ENCODE results near the gene TMEM54.
"Not testable (repeated sequence)": the region's sequence is repeated elsewhere in the genome, so short reads cannot be mapped to it uniquely, and the experiment has no call there.

TMEM54 gene

DNA sequence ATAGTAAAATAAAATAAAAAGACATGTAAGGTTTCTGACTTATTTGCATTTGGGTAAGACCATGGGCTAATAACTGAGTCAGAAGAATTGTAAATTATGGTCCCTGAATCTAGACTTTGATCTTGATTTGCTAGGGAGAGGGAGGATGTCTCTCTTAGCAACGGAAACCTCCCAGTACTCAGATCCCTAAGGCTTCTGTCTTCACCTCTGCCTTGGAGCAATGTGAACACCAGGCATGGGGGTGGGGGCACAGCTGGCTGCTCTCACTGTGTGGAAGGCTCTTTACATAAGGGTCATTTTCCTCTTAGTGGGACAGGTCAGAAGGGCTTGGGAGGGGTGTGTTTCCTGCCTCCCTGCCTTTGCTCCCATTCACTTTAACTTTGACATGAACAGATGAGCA lies 17.0 kb upstream of the TMEM54 start:
- DNase-seq, result no peak

DNA sequence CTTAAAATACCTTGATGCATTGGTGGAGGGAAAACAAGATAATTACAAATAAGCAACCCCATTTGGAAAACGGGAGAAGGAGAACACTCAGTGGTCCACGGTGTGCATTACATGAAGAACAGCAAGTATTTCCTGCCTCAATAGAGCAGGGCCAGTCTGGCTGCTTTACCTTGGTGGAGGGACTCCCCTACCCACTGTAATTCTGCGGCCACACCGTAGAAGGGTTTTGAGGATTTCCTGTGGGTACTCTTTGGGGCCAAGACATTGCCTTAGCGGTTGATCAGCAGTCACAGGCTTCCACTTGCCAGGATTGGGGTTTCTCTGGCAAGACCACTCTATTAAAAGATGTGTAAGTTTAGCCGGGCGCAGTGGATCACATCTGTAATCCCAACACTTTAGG lies 16.3 kb upstream of the TMEM54 start:
- DNase-seq, result no peak

DNA sequence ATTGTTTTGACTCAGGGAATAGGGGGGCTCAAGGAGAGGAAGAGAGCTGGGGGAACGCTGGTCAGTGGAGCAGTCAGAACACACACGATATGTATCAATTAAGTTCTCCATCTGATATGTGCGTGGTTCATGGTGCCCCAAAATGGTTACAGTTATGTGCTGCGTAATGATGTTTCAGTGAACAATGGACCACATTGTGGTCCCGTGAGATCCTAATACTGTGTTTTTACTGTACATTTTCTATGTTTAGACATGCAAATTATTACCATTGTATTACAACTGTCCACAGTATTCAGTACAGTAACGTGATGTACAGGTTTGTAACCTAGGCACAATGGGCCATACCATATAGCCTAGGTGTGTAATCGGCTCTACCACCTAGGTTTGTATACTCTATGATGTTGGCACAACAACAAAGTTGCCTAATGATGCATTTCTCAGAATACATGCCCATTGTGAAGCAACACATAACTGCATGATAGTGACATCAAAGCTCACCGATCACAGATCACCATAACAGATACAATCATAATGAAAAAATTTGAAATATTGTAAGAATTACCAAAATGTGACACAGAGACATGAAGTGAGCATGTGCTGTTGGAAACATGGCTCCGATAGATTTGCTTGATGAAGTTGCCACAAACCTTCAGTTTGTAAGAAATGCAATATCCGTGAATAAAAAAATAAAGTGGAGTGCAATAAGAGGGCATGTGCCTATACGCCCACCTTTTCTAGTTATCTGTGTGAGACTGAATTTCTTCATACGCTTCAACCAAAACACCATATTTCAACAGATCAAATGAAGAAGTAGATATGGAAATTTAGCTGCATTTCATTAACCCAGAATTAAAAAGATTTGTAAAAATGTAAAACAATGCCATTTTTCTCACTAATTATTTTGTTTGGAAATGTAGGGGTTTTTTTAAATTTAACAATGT lies 14.8 kb upstream of the TMEM54 start:
- DNase-seq, result no peak

DNA sequence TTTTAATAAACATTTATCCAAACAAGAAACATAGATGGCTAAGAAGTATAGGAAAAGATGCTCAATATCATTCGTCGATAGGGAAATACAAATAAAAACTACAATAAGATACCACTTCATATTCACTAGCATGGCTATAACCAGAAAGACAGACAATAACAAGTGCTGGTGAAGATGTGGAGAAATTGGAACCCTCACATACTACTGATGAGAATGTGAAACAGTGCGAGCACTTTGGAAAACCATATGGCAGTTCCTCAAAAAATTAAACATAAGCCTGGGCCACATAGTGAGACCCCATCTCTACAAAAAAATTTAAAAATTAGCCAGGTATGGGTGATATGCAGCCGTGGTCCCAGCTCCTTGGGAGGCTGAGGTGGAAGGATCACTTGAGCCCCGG lies 9.1 kb upstream of the TMEM54 start:
- DNase-seq, result no peak

DNA sequence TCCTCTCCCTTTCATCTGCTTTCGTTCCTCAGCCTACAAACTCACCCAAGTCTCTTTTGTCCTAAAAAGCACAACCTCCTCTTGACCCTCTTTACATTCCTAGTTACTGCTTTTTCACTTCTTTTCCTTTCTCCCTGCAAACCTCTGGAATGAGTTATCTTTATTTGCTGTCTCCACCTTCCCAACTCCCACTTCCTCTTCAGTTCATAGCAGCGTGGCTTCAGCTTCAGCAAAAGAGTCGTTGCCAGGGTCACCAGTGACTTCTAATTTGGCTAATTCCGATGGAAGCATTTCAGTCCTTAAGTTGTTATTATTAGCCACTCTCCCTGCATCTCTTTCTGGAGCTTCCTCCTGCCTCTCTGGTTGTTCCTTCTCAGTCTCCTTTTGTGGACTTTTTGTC lies 6.2 kb upstream of the TMEM54 start:
- DNase-seq, result no peak

DNA sequence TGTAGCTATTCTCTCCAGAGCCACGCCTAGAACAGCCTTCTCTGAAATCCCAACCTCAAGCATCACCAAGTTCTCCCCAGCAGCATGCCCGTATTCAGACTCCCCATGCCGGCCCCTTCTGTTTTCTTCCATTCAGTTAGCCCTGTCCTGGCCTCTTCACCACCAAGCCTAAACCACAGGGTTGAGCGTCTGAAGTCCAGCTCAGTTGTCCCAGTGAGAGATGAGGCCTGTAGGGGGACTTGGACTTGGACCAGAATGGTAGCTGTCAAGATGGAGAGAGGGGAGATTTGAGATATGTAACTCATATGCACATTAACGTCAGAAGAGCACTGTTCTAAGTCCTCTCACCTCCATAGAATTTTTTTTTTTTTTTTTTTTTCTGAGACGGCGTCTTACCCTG lies 5.5 kb upstream of the TMEM54 start:
- no peak for DNase-seq

DNA sequence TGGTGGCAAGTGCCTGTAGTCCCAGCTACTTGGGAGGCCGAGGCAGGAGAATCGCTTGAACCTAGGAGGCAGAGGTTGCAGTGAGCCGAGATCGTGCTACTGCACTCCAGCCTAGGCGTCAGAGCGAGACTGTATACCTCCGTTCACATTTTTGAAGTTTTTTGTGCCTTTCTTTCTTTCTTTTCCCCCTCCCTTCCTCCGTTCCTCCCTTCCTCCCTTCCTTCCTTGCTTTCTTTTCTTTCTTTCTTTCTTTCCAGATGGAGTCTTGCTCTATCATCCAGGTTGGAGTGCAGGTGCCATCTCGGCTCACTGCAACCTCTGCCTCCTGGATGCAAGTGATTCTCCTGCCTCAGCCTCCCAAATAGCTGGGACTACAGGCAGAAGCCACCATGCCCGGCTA lies 4.4 kb upstream of the TMEM54 start:
- DNase-seq, result not testable (repeated sequence)

DNA sequence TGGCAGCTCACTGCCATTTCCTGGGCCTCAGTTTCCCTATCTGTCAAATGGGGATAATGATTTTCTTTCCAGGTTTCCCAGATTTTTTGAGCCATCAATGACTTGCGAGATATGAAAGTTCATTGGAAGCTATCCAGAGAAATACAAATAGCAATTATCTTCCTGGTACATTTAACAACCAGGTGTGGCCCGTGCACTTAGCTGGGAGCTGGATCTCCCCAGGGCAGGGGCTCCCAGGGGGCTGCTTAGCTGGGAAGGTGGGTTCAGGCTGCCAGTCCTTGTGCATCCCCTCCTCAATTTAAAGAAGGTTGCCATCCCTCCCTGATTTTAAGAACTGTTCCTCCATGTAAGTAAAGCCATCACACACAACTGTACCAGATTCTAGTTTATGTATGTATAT lies 3.6 kb upstream of the TMEM54 start:
- DNase-seq, result no peak

DNA sequence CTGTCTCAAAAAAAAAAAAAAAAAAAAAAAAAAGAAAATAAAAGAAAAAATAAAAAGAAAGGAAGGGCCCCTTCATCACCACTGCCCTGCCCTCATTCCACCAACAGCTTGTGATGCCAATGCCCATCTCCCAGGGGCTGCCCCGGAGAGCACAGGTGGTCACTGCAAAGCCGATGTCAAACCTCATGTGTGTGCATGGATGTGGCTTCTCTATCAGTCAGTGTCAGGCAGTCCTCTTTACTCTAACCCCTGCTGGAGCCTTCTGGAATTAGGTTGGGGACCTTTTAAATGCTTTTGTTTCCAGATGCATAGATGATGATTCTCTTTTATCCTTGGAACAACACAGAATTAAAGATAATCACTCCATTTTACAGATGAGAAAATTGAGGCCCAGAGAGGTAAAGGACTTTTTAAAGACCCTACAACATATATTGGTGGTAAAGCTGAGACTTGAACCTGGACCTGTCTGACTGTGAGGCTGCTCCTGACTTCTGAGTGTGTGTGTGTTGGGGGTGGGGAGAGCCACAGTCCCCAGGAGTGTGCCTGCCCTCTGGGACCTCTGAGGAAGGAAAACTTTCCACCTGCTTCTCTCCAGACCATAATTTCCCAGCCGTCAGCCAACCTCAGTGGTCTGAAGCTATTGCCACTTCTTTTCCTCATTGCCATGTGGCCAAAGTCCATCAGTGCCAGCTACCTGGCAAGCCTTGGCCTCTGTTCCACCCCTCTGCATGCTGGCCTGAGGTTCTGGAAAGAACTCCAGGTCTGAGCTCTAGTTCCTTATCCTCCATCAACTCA lies 3.0 kb upstream of the TMEM54 start:
- no peak for DNase-seq

DNA sequence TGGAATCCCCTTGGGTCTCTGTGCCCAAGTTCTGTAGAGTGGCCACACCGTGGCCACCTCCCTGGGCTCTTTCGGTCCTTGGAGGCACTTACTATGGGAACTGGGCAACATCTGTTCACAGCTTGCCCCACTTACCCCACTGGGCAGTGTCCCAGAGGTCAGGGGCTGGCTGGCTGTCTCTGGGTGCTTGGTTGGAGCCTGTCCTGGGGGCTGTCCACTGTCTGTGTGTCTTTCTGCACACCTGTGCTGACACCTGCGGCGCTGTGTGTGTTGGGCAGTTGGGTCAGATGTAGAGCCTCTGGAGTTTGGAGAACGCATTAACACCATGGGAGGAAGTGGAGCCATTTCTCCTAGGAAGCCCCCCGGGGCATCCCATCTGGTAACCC lies 1.3 kb upstream of the TMEM54 start:
- no peak for DNase-seq

DNA sequence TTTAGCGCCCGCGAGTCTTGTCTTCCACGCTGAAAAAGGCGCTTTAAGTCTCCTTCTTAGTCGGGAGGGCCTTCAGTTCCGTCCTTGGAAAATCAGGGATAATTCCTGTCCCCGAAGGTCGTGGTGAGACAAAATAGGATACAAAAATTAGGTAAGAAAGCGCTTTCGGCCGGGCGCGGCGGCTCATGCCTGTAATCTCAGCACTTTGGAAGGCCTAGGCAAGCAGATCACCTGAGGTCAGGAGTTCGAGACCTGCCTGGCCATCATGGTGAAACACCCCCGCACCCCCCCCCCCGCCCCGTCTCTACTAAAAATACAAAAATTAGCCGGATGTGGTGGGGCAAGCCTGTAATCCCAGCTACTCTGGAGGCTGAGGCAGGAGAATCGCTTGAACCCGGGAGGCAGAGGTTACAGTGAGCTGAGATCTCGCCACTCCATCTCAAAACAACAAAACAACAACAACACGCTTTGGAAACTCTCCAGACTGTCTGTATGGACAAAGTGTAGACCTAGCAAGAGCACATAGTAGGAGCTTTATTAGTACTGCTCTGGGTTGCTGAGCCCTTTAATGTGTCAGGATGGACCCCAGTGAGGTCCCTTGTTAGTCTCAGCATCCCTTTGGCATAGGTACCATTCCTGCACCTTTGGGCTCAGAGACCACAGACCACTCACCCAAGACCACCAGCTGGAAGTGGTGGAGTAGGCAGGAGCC lies 790 bp upstream of the TMEM54 start:
- DNase-seq, result no peak

DNA sequence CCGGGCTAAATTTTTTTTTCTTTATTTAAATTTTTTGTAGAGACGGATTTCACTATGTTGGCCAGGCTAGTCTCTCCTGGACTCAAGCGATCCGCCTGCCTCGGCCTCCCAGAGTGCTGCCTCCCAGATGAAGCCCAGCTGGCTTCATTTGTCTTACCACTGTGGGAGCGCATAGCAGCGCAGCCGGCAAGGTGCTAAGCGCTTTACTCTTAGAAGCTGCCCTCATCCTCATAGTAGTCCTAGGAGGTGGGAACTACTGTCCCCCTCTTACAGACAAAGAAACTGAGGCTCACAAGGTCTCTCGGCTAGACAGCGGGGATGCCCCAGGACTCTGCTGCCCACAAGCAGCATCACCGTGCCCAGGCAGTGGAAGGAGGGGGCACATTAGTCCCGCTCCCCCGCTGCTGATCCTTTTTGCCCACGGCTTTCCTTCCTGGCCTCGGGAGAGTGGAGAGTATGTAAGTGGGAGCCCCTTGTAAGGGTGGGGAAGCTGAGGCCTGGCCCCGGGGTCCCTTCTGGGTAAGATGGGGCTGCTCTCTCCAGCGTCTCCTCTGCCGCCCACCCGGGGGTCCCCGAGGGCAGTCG lies 726 bp downstream of the TMEM54 start:
- no peak for DNase-seq

DNA sequence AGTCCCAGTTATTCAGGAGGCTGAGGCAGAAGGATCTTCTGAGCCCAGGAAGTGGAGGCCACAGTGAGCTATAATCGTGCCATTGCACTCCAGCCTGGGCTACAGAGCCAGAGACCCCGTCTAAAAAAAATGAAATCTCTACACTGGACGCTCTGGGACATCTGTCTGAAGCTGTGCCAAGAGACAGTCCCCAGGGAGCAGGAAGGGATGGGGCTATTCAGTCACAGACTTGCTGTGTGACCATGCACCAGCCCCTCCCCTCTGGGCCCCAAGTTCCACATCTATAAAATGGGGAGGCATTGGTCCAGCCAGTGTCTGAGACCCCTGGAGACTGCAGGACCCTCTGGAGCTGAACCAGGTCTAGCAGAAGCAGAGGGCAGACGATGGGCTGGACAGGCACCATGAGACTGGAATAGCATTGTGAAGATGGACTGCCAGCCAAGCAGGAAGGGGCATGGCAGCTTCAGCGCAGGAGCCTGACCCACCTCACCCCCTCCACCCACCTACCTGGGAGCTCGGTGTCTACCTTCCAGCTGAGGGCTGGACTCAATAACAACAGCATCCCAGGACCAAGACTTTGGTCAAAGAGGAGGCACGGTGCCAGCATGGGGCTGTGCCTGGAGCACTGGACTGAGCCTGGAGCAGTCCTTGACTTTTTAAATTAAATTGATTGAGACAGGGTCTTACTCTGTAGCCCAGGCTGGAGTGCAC lies 1.4 kb downstream of the TMEM54 start:
- DNase-seq, result no peak

DNA sequence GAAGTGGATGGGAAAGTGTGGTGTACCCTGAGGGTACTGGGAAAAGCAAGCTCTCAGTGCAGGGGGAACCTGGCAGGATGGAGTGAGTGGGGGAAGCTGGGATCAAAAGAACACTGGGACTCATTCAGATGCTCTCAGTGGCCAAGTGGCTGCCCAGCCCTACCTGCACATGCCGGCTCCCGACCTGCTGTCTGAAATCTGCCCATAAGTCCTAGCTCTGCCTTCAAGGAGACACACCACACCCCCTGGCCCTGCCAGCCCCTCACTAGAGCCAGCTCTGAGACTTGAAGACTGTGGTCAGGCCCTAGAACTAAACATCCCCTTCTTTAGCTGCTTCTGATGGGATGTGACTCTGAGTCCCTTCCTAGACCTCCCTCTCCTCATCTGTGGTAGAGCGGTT lies 2.2 kb downstream of the TMEM54 start:
- no peak for DNase-seq

DNA sequence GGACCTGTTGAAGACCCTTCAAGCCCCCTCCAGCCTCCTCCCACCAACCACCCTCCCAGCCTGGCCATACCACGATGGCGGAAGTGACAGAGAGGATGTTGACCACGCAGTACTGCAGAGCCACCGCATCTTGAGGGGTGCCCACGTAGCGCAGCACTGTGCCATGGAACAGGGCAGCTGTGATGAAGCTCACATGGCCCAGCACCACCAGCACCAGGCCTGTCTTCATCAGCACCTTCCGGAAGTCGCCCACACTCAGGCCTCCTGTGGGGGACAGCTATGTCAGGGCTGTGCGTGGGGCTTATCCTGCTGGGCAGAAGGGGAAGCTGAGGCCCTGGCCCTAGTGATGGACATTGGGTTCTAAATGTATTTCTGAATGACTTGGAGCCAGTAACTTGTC lies 3.1 kb downstream of the TMEM54 start:
- no peak for DNase-seq

DNA sequence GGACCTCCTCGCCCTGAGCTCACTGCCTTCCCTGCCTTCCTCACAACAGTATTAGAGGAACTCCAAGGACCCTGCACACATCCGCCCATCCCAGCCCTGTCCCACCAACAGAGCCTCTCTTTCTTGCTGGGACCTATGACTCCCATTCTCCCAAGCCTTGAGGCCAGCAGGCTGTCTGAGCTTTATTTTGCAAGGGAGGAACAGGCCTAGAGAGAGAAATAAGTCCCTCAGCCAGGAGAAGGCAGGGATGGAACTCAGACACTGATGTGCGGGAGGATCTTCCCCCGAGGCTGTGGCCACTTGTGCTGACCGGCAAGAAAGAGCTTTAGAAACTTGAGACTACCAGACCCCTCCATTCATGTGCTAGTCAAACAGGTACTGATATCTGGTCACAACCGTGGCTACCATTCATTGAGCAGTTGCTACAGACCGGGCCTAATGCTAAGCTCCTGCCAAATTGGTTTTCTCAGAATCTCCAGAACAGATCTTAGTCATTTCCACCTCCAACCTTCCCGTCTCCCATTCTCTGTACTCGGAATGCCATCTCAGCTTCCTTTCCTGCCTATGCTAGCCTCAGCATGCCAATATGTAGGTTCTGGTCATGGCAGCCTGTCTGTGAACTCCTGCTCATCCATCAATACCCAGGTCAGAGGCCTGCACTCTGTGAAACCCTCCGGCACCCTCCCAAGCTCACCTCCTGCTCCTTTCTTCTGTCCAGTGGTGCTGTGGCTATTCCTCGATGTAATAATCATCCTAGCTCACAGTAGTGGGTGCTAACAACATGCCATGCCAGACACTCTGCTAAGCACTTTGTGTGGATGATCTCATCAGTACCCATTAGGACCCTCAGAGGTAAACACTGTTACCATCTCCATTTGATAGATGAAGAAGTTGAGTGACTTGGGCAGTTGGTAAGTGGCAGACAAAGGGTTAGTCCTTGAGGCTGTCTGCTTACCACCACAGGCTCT lies 3.8 kb downstream of the TMEM54 start:
- DNase-seq, result no peak

DNA sequence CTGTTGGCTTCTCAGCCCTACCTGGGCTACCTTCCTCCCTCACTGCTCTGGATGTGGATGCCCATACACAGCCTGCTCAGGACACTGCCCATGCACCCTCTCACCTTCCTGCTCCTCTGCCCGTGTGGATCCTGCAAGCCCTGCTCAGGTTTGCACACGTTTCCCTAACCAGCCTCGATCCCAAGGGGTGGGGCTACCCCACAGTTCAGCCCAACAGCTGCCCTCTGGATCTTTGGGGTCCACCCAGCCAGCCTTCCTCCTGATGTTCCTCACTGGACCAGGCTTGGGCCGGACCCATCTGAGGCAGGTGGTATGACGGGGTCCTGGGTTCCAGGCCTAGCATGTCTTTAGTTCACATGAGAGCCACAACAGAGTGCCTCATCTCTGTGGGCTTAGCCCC lies 4.7 kb downstream of the TMEM54 start:
- DNase-seq, result no peak

DNA sequence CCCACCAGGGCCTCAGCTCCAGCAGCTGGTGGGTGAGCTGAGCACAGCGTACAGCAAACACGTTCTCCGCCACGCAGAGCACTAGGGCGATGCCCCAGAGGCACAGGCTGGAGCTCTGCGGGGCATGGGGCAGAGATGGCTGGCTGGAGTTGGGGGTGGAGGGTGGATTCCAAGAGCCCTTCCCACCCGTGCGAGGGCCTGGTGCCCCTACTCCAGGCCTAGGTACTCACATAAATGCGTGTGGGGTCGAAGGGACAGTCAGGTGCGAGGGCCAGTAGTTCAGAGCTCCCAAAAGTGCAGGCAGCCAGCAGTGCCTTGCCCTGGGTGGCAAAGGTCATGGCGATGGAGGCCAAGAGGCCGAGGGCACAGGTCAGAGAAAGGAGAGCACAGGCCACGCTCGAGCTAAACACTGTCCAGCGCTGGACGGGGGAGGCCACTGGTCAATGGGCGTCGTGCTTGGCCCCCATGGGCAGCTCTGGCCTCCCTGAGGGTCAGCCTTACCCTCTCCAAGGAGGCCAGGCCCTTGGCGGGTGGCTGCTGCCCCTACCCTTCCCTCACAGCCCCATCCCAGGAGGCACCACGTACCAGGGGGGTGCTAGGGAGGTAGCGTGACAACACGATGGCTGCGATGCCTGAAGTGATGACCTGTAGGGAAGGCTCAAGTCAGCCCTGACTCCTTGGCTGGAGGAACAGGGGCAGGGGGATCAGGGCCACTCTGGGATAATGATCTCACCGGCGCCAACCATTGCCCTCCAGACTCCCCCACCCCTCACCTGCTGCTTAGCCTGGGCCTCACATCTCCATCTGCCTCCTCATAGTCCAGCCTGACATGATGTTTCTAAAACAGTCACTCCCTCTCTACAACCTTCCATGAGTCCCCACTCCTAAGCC lies 5.6 kb downstream of the TMEM54 start:
- DNase-seq, result no peak

DNA sequence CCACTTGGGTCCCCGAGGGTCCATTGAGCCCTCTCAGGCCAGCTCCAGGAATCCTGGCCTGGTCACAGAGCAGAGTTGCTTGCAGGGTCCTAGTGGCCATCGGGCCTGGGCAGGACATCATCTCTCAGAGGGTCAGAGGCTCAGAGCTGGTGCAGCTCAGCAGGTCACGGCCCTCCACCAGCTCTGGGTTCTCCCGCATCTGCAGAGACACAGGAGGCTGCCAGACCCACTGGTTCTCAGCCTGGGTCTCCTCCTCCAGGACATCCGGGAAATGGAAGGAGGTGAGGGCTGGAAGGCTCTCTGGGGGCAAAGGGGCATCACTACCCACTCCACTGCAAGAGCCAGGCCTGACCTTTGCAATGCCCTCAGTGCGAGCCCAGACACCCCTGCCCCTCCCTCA lies 6.5 kb downstream of the TMEM54 start:
- DNase-seq, result no peak

DNA sequence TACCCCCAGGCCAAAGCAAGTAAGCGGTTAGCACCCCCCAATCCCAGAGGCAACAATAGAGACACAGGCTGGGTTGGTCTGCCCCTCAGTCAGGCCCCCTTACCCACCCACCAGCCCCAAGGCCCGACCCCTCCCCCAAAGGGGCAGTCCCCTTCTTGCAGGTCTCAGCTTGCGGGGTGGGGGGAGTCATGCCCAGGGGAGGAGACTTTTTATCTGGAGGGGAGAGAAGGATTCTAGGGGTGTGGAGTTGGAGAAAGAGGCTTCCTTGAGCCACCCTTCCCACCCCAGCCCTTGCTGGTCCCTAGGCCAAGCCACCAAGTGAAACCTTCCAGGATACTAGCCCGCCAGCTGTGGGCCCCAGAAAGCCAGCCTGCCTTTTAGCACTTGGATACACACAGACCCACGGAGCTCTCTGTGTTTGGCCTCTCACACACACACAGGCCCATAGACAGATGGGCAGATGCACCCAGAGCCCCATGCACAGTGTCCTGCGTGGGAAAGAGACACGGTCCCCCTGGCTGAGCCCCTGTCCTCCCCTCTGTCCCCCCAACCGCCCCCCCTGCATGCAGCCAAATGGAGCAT lies 7.1 kb downstream of the TMEM54 start:
- no peak for DNase-seq

Data from NCI-H2029 (cell line).